ENCODE data around the gene PSAPL1. TPM values are rescaled to one million over a fixed set of nuclear protein-coding genes. Genes with fewer than 3 reads are reported as not detected.

PSAPL1 gene
- total and polyA plus RNA-seq, 9 of the 15 experiments (the other 6 are each of a cell fraction or from before 2014, with no cell fraction given) = not detected

DNA sequence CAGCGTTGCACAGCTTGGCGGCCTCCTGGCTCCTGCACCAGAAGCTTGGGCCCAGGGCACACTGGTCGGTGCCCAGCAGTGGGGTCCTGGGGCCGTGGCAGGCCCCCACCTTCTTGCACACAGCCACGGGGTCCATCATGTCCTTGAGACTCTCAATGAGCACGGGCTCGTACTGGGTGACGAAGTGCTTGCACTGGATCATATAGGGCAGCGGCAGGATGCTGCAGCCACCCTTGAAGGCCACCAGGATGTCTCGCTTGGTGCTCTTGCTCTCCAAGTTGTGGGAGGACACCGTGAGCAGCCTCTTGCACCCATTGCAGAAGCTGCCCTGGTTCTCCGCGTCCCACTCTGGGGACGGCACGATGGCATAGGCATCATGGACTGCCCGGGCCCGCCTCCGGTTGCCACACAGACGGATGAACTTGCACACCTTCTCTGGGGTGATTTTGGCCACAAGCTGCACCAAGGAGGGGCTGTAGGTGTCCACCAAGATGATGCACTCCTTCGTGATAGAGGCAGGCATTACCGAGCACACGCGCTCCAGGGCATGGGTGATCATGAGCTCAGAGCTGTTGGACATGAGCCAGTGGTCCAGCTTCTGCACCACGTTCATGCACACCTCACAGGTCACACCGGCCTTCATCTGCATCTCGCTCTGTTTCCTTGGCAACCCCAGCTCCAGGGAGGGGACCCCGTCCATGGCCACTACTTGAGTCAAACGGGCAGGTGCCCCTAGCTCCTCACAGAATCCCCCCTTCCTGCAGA is 1.2 kb downstream of the PSAPL1 start (continued):
- TF ChIP-seq MITF (IDR thresholded peaks at IDR 0.05) = no peak

- intact Hi-C loops (cut with micrococcal nuclease) = no loop called here
- FAIRE-seq (no peak), DNase-seq (ENCODE audit: extremely low read depth in 1 of 4, low spot score in 3 of 4) (no peak), ATAC-seq (no peak)
- Histone ChIP-seq H3K4me2 (ENCODE audit: insufficient read depth, low read length) (no peak overlapping the region), H3K9ac (ENCODE audit: insufficient read depth in 1 of 2, low read depth in 2 of 2, low read length in 2 of 2) (no peak overlapping the region), H3K4me1 (replicated peaks in 1 of 2; ENCODE audit: control insufficient read depth in 2 of 2, insufficient read depth in 2 of 2, low read length in 2 of 2) (peaks cover 0 to 7% of the 10 kb centered on the region in 2 experiments; a peak in 2 of 5 replicates), H3K36me3 (ENCODE audit: control insufficient read depth, insufficient read depth, low read length) (no peaks in the 10 kb centered on the region), H4K20me1 (replicated peaks; ENCODE audit: control insufficient read depth, insufficient read depth, low read length) (peaks cover 11% of the 10 kb centered on the region), H3K4me3 (no peak overlapping the region), H3K79me2 (ENCODE audit: control insufficient read depth, insufficient read depth, low read length) (no peaks in the 10 kb centered on the region), H3K27ac (ENCODE audit: extremely low read depth, low read depth, low read length) (no peak overlapping the region), H3K9me3 (replicated peaks; ENCODE audit: control insufficient read depth, insufficient read depth, low read depth, low read length) (no peaks in the 10 kb centered on the region), H3K27me3 (ENCODE audit: control insufficient read depth in 2 of 2, insufficient read depth in 2 of 2, low read length in 2 of 2) (peaks cover 0 to 61% of the 10 kb centered on the region in 2 experiments; a peak in 3 of 5 replicates), H2AFZ (ENCODE audit: low read depth, low read length) (no peak overlapping the region), H3K9me1 (ENCODE audit: control insufficient read depth, insufficient read depth, low read length) (no peaks in the 10 kb centered on the region)
- POLR2A ChIA-PET = no interaction called here
- BruUV-seq (replicated peaks) = no TSS peak
- in situ Hi-C loops (cut with MboI) = no loop called here
- CTCF ChIA-PET (ENCODE audit: low intra/inter-chr PET ratio) = no interaction called here
- no peak for TF ChIP-seq MAZ (CRISPR knock-in tag; conservative IDR thresholded peaks at IDR 0.05 in 1 of 2, IDR thresholded peaks at IDR 0.05 in 1 of 2)
- no peak for TF ChIP-seq CEBPZ (IDR thresholded peaks at IDR 0.05; ENCODE audit: borderline replicate concordance, low read depth, low read length)
- TF ChIP-seq NCOA6 (IDR thresholded peaks at IDR 0.05) = no peak
- no peak for TF ChIP-seq ZNF584 (CRISPR knock-in tag; IDR thresholded peaks at IDR 0.05; ENCODE audit: low read depth)
- no peak for TF ChIP-seq SNRNP70 (optimal IDR thresholded peaks at IDR 0.05; ENCODE audit: low read depth, low read length)
- TF ChIP-seq HES1 (IDR thresholded peaks at IDR 0.05; ENCODE audit: low read depth) = no peak
- peak; percentile 53 for TF ChIP-seq NFIC (IDR thresholded peaks at IDR 0.05)
- TF ChIP-seq NCOR1 (IDR thresholded peaks at IDR 0.05) = no peak
- TF ChIP-seq CBX1 (IDR thresholded peaks at IDR 0.05; ENCODE audit: low read depth) = no peak
- under 1% methylated on average over 20 of the region's 23 CpGs for WGBS (ENCODE audit: insufficient coverage, low coverage, missing lambda C conversion rate)
These were observed 2.0 kb downstream of the PSAPL1 start for GRCh38 chr4:7432531-7433375.
